HepG2 (cell line): ENCODE results near the gene PSEN2. TPM values are rescaled to one million over a fixed set of nuclear protein-coding genes. Genes with fewer than 3 reads are reported as not detected.
A peak's percentile ranks its signal among the peaks of the same experiment; 100 is the strongest.

Source experiments
- AKAP8 ChIP-seq: sonication (generic); formaldehyde crosslinking; IDR thresholded peaks from 2 replicates; pipeline ENCODE4 v1.5.1; 2020; ENCODE audit warnings: mild to moderate bottlenecking, missing genetic modification reagents
- CHD4 ChIP-seq: fragments of 200-600 bp; sonication (generic); IDR thresholded peaks from 2 replicates; pipeline ENCODE4 v1.7.0; 2017; ENCODE audit warnings: mild to moderate bottlenecking, low read length, borderline replicate concordance
- EZH2 ChIP-seq: conservative IDR thresholded peaks from 2 replicates; pipeline ENCODE4 v1.6.1; 2012; ENCODE audit warnings: mild to moderate bottlenecking, low read depth, low read length, moderate library complexity
- HMGXB3 ChIP-seq: sonication (generic); formaldehyde crosslinking; IDR thresholded peaks from 2 replicates; pipeline ENCODE4 v1.4.0; 2020; ENCODE audit warnings: missing genetic modification reagents, borderline replicate concordance
- MLX ChIP-seq: IDR thresholded peaks from 2 replicates; pipeline ENCODE4 v1.6.1; 2016
- NFE2L2 ChIP-seq: fragments of 150-350 bp; IDR thresholded peaks from 2 replicates; pipeline ENCODE4 v1.6.1; 2014; ENCODE audit warnings: low read length
- NFIC ChIP-seq: IDR thresholded peaks from 2 replicates; pipeline ENCODE4 v1.6.1; 2012; ENCODE audit warnings: mild to moderate bottlenecking, low read length, inconsistent platforms
- PPARG ChIP-seq: conservative IDR thresholded peaks from 2 replicates; pipeline ENCODE4 v1.6.1; 2016; ENCODE audit warnings: missing biosample characterization, missing genetic modification reagents
- STAT6 ChIP-seq: sonication (generic); formaldehyde crosslinking; IDR thresholded peaks from 2 replicates; pipeline ENCODE4 v1.4.0; 2020; ENCODE audit warnings: missing genetic modification reagents, mild to moderate bottlenecking, borderline replicate concordance
- ZBTB25 ChIP-seq: IDR thresholded peaks from 2 replicates; pipeline ENCODE4 v1.6.1; 2018; ENCODE audit warnings: missing genetic modification reagents
- ZNF142 ChIP-seq: sonication (generic); formaldehyde crosslinking; IDR thresholded peaks from 2 replicates; pipeline ENCODE4 v1.4.0; 2020; ENCODE audit warnings: missing genetic modification reagents
- ZNF253 ChIP-seq: sonication (generic); formaldehyde crosslinking; IDR thresholded peaks from 2 replicates; pipeline ENCODE4 v1.8.0; 2022; ENCODE audit warnings: mild to moderate bottlenecking, missing genetic modification reagents, borderline replicate concordance
- ZNF44 ChIP-seq: sonication (generic); formaldehyde crosslinking; IDR thresholded peaks from 2 replicates; pipeline ENCODE4 v1.5.1; 2020; ENCODE audit warnings: mild to moderate bottlenecking, missing genetic modification reagents
- ZNF557 ChIP-seq: sonication (generic); formaldehyde crosslinking; IDR thresholded peaks from 2 replicates; pipeline ENCODE4 v1.4.0; 2020; ENCODE audit warnings: missing genetic modification reagents
- ZSCAN31 ChIP-seq: sonication (generic); formaldehyde crosslinking; IDR thresholded peaks from 2 replicates; pipeline ENCODE4 v1.5.0; 2020; ENCODE audit warnings: low read depth, mild to moderate bottlenecking, missing genetic modification reagents
- polyA plus RNA-seq, 8 experiments: library from polyadenylated mRNA; depleted of rRNA in 3 of 8; stranded (reverse) in 7 of 8; unstranded in 1 of 8; fragments of >200 nt; fragmentation: Illumina TruSeq in 4 of 8; extraction: Trizol in 4 of 8; gene quantifications; 2 replicates each; pipeline versions ENCODE4 v1.2.1 to v1.2.3, GENCODE V29; 2011 to 2016; ENCODE audit warnings: low read depth in 4 of 8, missing spikeins in 1 of 8, mixed read lengths in 1 of 8; ENCODE audit not compliant: insufficient read depth in 1 of 8
- total RNA-seq, 5 experiments: library from RNA; depleted of rRNA; stranded (reverse); fragments of >200 nt; fragmentation: Illumina TruSeq; extraction: Trizol; gene quantifications; 2 replicates each; pipeline ENCODE4 v1.2.3, GENCODE V29; 2016; ENCODE audit warnings: low read depth in 1 of 5

Gene PSEN2
- total and polyA plus RNA-seq, 2 of the 13 experiments (the other 11 are each of a cell fraction or from before 2014, with no cell fraction given): 5.9 to 13.1 TPM

- TF ChIP-seq STAT6 (no peak), EZH2 (no peak), ZNF142 (no peak), ZNF557 (CRISPR knock-in tag) (0 out of 2 replicates have a peak, but pooled peaks have one; percentile 65), CHD4 (0 out of 2 replicates have a peak, but pooled peaks have one; percentile 35), MLX (CRISPR knock-in tag) (0 out of 2 replicates have a peak, but pooled peaks have one; percentile 39), ZSCAN31 (CRISPR knock-in tag) (no peak), ZNF44 (CRISPR knock-in tag) (no peak), NFIC (peak; percentile 38; the same call in 1 of the 2 replicates), NFE2L2 (no peak), ZBTB25 (CRISPR knock-in tag) (peak; percentile 60; the same call in 1 of the 2 replicates), PPARG (CRISPR knock-in tag) (0 out of 2 replicates have a peak, but pooled peaks have one; percentile 15), HMGXB3 (0 out of 2 replicates have a peak, but pooled peaks have one; percentile 31), AKAP8 (CRISPR knock-in tag) (no peak), ZNF253 (CRISPR knock-in tag) (no peak)
Measured at GRCh38 chr1:226920446-226920894, 50.1 kb downstream of the PSEN2 start (continued).
